Stimulated activated CD4-positive, alpha-beta T cell treated with anti-CD3 and anti-CD28 coated beads, Interleukin-12 subunit alpha, Interleukin-12 subunit beta, amount 100 ng/mL, for 48 hours (primary cell): ENCODE measurements around the gene ST7.
A peak's percentile ranks its signal among the peaks of the same experiment; 100 is the strongest.
"Not testable (repeated sequence)": the region's sequence is repeated elsewhere in the genome, so short reads cannot be mapped to it uniquely, and the experiment has no call there.

Experiments
- DNase-seq, 3 donors: peaks; one replicate each; pipeline ENCODE4 v3.0.0-alpha.2; 2020; ENCODE audit warnings: low read depth in 2 of 3, low spot score in 1 of 3

Gene ST7

DNA sequence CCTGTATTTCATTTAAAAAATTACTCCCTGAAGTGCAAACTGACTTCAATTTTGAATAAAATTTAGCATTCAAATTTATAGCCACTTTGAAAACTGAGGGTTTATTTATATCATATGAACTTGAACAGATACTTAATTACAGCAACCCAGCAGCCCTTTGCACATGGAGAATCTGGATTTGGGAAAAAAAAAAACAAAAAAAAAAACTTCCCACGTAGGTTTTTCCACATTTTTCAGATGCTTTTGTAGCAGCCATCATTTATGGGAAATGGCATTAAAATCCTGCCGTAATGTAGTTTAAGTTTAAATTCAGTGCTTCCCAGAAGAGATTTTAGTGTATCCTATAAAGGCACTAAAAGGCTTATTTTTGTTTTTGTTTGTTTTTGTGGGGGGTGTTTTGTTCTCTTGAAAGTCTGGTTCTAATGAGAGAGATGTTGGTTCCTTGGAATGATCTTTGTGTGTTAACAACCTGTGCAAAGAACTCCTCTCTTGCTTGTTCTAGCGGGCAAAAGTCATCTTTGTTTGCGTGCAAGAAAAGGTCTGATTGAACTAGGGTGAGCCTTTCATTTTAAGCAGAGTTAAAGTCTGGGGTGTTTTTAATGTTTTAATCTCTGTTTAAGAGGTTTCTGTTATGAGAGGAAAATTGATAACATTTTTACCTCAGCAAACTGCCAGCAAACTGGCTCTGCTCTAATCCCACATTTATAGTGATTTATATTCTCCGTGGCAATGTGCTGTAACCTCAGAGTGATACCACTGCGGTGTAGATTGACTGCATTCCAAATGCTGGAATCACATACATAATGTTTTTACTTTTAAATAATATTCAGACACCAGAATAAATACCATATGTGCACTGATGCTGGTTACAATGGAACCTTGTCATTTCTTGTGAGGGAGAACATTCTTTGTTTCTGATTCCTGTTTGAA lies 264.1 kb downstream of the ST7 start:
- DNase-seq, result no peak

DNA sequence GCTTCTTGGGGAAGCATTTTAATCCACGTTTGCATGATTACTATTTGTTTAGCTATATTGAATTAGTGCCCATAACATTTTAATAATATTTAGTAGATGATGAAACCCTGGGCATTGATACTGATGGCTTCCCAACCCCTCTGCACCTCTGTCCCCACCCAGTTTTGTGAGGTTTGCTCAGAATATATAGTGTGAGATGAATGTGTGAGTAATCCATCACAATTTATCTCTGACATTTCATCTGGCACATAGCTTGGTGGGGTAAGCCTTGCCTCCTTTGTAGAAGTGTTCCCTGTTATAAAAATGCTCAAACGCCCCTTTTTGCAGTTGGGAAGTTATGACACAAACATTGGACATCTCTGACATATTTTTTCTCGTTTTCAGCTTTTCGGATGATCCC lies 265.4 kb downstream of the ST7 start:
- no peak for DNase-seq

DNA sequence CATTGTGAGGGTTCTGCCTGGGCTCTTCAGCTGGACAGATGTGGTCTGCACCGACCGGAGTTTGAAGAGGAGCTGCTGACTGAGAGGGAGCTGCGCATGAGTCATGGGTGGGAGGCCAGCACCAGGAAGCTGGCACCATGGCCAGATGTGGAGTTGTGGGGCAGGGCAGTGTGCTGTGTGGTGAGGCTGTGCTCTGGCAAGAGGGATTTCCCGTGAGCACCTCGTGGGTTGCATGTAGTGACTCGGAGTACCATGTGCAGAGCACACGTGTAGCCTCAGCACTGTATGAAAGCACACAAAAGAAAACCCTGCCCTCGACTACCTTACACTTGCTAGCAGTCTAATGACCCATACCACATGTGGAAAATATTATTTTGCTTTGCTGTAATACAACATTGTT lies 266.2 kb downstream of the ST7 start:
- DNase-seq, result peak in 1 of 3 donors; percentile 1

DNA sequence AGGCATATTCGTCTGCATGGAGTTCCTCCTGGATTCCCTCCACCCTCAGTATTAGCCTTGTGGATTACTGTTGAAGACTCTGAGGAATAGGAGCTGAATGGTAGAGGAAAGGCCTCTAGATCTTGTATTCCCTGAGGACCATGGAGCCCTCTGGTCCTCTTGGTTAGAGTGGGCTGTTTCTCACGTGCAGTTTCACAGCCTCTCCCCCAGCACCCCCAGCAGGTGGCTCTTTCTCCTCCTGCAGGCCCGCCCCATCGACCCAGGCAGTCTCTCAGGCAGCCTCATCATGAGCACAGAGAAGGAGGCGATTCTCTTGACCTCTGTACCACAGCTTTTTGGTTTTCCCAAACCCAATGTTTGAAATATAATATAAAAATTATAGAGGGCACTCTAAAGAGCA lies 267.5 kb downstream of the ST7 start:
- DNase-seq, result no peak

GRCh38 chr7:117225536-117225935 lies 272.2 kb downstream of the ST7 start:
- no peak for DNase-seq

DNA sequence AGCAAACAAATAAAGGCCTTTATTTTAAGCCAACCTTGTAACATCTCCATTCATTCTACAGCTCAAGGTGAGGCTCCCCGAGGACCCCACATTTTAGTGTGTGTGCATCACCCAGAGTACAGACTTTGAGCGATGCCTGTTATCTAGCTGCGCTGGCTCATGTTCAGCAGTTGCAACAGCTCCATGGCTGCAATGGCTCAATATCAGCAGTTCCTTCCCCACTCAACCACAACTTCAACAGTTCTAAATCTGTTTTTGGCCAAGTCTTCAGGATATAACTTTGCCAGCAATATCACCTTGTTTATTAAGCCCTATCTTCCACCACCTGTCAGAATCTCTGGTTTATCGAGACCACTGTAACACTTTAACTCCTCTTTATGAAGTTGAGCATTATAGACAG lies 273.8 kb downstream of the ST7 start:
- DNase-seq, result no peak

GRCh38 chr7:117229350-117229749 lies 276.0 kb downstream of the ST7 start:
- no peak for DNase-seq

DNA sequence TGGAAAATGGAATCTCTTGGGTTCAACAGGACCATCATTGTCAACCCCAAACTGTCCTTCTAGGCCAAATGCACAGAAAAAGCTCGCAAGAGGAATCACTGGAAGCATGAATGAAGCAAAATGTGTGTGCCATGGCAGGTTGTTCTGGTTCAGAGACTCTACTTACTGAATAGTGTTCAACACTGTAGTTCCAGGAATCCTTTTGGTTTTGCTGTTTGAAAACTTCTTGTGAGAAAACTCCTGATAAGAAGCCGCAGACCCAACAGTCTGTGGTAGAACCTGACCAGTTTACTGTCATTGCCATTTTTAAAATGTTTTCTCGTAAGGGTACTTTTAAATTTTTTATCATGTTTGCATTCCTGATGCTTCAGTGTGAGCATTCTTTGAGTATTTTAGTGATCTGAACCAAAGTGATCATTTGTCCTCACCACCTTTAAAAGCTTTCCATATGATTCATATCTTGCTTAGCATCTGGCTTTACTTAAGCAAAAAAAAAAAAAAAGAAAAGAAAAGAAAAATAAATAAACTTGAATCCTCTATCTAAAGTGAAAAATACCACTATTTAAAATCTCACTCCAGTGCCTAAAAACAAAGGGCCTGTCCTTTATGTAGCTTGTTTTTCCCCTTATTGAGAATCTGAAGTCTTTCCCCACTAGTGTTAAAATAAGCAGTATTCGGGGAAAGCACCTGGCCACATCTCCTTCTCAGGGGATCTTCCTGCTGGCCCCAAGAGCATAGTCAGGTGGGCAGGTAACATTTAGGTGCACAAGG lies 277.2 kb downstream of the ST7 start:
- DNase-seq, result no peak

- no peak for DNase-seq
Observed at GRCh38 chr7:117231047-117231359, 277.7 kb downstream of the ST7 start.

DNA sequence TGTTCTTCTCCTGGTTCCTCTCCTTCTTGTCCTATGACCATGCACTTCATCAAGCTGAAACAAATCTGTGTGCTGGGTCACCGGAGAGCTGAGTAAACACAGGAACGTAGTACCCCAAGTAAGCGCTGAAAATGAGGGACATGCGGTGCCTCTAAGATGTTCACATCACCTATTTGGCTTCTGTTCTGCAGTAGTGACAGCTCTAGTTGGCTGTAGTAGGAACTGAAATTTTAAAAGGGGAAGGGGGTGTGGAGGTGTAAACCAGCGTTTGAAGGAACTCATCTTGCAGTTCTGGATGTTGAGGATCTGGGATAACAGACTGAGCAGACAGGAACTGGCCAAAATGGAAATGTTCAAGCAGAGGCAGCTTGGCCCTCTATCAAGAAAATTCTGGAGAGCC lies 284.3 kb downstream of the ST7 start:
- no peak for DNase-seq

DNA sequence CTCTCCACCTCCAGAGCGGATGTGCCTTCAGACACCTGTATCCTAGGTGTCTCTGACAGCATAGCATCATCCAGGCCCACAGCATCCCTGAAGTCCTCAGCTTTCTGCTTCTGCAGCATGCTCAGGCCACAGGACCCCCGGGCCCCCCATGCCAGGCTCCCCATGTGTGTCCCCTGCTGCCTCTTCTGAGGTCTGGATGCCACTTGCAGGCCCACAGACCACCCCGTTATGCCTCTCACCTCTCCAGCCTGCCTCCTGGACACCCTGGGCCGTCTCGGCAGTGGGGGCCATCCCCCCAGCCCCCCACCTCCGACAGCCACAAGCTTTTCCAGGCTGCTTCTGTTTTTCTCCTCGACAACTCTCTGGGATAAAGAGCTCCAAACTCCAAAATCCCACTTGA lies 285.2 kb downstream of the ST7 start:
- DNase-seq, result no peak

- no peak for DNase-seq
Observed at GRCh38 chr7:117238937-117239336, 285.6 kb downstream of the ST7 start.

DNA sequence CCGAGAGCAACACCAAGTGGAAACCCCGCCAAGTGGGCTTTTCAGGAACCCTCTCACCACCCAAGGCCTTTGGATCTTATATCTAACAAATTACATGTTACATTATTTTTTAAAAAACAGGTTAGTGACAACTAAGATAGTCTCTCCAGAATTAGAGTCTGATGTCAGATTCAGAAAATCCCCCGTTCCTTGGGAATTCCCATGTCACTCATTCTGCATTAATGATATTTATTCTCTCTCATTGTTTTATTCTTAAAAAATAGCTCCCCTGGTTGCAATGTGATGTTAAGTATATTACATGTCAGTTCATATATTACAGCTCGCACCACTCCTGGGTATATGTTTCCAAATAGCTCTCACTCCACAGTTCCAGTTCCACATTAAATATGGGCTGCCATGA lies 287.8 kb downstream of the ST7 start:
- DNase-seq, result no peak

GRCh38 chr7:117243390-117243789 lies 290.1 kb downstream of the ST7 start:
- no peak for DNase-seq

DNA sequence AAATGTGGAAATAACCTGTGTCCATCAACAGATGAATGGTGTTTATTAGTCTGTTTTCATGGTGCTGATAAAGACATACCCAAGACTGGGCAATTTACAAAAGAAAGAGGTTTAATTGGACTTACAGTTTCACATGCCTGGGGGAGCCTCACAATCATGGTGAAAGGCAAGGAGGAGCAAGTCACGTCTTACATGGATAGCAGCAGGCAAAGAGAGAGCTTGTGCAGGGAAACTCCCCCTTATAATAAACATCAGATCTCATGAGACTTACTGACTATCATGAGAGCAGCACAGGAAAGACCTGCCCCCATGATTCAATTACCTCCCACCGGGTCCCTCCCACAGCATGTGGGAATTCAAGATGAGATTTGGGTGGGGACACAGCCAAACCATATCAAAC lies 292.4 kb downstream of the ST7 start:
- DNase-seq, result not testable (repeated sequence)

DNA sequence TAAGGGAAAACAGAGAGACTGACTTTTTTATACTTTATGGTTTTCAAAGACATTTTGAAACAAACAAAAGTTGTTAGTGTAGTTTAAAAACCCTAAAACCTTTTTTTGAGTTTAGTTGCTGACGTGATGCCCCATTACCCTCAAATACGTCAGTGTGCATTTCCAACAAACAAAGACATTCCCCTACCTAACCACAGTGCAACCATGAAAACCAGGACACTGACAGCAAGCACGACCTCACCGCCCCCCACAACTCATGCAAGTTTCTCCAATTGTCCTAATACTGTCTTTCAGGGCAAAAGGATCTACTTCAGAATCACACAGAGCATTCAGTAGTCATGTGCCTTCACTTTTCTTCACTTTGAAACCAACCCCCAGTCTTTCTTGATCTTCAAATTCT lies 294.5 kb downstream of the ST7 start:
- DNase-seq, result no peak

DNA sequence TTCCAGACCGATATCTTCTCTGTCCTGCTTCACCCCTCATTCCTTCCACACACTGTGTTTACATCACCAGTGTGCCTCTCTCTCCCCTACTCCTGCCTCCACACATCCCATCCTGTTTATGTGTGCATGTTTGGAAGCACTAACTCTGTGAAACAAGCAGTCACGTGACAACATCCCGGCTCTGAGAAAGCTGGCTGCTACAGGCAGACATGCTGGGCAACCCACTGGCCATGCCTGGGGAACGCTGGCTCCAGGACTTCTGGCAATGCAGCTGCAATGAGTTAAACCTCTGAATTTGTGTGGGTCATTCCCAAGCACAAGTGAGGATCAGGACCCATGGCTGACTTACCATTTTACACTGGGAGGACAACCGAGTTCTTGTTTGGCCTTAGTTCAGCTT lies 295.5 kb downstream of the ST7 start:
- DNase-seq, result no peak

- no peak for DNase-seq
Observed at GRCh38 chr7:117249696-117250095, 296.4 kb downstream of the ST7 start.

GRCh38 chr7:117250245-117250644 lies 296.9 kb downstream of the ST7 start:
- no peak for DNase-seq

GRCh38 chr7:117250801-117251200 lies 297.5 kb downstream of the ST7 start:
- DNase-seq, result no peak

DNA sequence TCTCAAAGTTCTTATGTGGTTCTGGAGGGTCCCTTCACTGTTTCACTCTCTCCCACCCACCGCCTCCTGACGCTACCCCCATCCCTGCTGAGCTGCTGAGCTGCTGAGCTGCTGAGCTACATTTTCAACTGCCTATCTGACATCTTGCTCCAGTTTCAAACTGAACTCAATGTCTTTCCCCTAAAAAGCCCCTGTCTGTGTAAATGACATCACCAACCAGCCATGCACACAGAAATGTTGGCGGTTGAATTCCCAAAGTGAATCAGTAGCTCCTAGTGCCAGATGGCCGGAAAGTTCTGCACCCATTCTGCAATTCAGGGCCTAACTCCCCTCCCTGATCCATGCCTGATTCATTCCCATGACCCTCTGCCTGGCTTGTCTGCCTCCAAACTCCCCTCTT lies 298.4 kb downstream of the ST7 start:
- no peak for DNase-seq

DNA sequence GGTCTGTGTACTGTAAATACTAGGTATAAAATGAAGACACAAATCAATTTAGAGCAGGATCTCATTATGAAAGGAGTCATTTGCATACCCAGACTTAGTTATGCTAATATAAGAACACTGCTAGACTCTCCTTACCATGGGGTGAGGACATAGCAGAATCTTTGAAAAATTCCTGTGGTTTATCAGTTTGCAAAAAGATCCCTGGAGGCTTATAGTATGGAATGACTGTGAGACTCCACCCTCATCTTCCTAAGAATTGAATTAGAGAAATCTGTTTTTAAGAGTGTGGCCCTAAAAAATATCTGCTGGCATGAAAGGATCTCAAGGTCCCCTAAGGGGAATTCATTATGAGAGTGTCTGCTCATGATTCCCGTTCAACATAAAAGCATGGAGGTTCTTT lies 306.3 kb downstream of the ST7 start:
- DNase-seq, result no peak

DNA sequence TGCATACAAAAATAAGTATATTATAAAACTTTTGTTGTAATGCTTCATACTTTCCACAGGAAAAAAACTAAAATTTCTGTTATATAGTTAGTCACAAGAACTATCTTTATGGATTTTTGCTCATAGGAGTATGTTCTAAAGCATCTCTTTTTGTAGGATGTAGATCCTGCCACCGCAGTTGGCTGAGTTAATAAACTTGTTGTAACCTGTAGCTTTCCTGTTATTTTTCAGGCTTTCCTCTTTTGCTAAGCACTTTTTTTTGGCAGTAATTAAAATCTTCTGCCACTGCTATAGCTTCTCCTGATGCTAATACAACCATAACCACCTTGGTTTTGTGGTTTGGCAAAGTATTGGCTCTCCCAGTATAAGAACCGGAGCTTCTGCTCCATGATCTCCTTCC lies 309.2 kb downstream of the ST7 start:
- DNase-seq, result no peak
